DND-41 (cell line): Measurements from ENCODE around the gene OR6B2.

Experiments
- ATAC-seq: fragments of 200-7000 bp; cut with Tn5 transposase; 3 replicates; pipeline ENCODE4 v1.9.1; 2021; ENCODE audit warnings: low read depth; ENCODE audit not compliant: insufficient read depth
- DNase-seq: peaks from one replicate; pipeline ENCODE4 v3.0.0-alpha.2; 2020
- H2AFZ ChIP-seq: 2 replicates; pipeline ENCODE4 v1.6.0; 2012; ENCODE audit warnings: low read depth, low read length
- H3K27ac ChIP-seq: 2 replicates; pipeline ENCODE4 v1.5.1; 2012; ENCODE audit warnings: low read length, inconsistent platforms
- H3K27me3 ChIP-seq: fragments of 200-600 bp; sonication (generic); 2 replicates; pipeline ENCODE4 v1.6.0; 2012; ENCODE audit warnings: low read length, mild to moderate bottlenecking, inconsistent platforms; ENCODE audit not compliant: insufficient read depth, poor library complexity
- H3K36me3 ChIP-seq: 2 replicates; pipeline ENCODE4 v1.5.1; 2012; ENCODE audit warnings: low read length, inconsistent platforms; ENCODE audit not compliant: insufficient read depth
- H3K4me1 ChIP-seq: 2 replicates; pipeline ENCODE4 v1.5.1; 2012; ENCODE audit warnings: mild to moderate bottlenecking, low read length; ENCODE audit not compliant: insufficient read depth
- H3K4me2 ChIP-seq: 2 replicates; pipeline ENCODE4 v1.6.0; 2012; ENCODE audit warnings: mild to moderate bottlenecking, moderate library complexity, low read length, inconsistent platforms; ENCODE audit not compliant: insufficient read depth
- H3K4me3 ChIP-seq, 2 experiments: fragments of 200-600 bp in 1 of 2; shearing (Covaris generic) in 1 of 2; 2 replicates each; pipeline ENCODE4 v1.5.1; 2012 to 2016; ENCODE audit warnings: inconsistent platforms in 2 of 2, low read length in 2 of 2, mild to moderate bottlenecking in 2 of 2, low read depth in 1 of 2, moderate library complexity in 1 of 2
- H3K79me2 ChIP-seq: 2 replicates; pipeline ENCODE4 v1.6.0; 2012; ENCODE audit warnings: low read length, inconsistent platforms; ENCODE audit not compliant: insufficient read depth
- H3K9ac ChIP-seq: 2 replicates; pipeline ENCODE4 v1.6.0; 2012; ENCODE audit warnings: low read depth, mild to moderate bottlenecking, inconsistent platforms, low read length, moderate library complexity
- H3K9me3 ChIP-seq: 2 replicates; pipeline ENCODE4 v1.5.1; 2012; ENCODE audit warnings: low read length, moderate library complexity, mild to moderate bottlenecking, inconsistent platforms; ENCODE audit not compliant: insufficient read depth, severe bottlenecking
- H4K20me1 ChIP-seq: 2 replicates; pipeline ENCODE4 v1.6.0; 2012; ENCODE audit warnings: low read length; ENCODE audit not compliant: insufficient read depth
- EZH2 ChIP-seq: IDR thresholded peaks from 3 replicates; pipeline ENCODE4 v1.6.1; 2012; ENCODE audit warnings: borderline replicate concordance, low read depth, mild to moderate bottlenecking, moderate library complexity, low read length, inconsistent platforms; ENCODE audit not compliant: severe bottlenecking
- TF ChIP-seq, protein P1 (sequence below): IDR thresholded peaks from 2 replicates; pipeline ENCODE4 v1.5.1; 2012; ENCODE audit warnings: borderline replicate concordance, low read length, moderate library complexity, mild to moderate bottlenecking; ENCODE audit not compliant: poor library complexity, severe bottlenecking; ENCODE audit errors: extremely low read depth

Gene OR6B2

DNA sequence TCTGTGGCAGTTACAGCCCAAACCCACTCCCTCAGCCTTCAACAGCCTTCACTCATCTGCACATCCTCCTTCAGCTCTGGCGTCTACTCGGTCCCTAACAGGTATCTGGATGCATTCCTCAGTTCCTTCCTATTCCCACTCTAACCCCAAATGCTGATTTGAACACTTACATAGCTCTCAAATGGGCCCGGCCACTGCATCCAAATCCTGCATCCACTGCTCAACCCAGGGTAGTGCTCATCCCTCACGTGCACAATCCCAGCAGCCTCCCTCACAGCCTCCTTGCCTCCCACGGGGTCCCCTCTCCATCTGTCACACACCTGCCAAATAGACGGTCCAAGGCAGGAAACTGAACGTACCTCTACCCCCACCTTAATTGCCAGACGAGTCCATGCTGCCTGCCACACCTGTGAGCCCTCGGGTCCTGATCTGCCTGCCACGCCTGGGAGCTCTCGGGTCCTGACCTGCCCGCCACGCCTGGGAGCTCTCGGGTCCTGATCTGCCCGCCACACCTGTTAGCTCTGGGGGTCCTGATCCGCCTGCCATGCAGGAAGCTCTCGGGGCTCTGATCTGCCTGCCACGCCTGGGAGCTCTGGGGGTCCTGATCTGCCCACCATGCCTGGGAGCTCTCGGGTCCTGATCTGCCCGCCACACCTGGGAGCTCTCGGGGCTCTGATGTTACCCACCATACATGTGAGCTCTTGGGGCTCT, 13.2 kb upstream of the OR6B2 start:
- H3K27me3 ChIP-seq: peaks cover 38% of the 10 kb centered on the region
- no peak for TF ChIP-seq EZH2

DNA sequence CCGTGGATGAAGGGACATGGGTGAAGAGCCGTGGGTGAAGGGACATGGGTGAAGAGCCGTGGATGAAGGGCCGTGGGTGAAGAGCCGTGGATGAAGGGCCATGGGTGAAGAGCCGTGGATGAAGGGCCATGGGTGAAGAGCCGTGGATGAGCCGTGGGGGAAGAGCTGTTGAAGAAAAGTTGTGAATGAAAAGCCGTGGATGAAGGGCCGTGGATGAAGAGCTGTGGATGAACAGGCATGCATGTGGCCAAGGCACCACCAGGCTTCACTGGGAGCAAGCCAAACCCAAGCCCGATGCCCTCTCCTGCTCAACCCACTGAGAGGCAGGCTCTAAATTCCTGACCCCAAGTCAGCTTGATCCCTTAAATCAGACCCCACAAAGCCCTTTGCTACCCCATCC, 12.5 kb upstream of the OR6B2 start:
- Histone ChIP-seq H3K36me3 (no peaks in the 10 kb centered on the region), H3K4me3 (no peak overlapping the region), H2AFZ (no peak overlapping the region), H3K4me2 (no peak overlapping the region), H3K79me2 (no peaks in the 10 kb centered on the region), H3K4me1 (no peaks in the 10 kb centered on the region), H4K20me1 (no peaks in the 10 kb centered on the region), H3K27ac (no peak overlapping the region), H3K9me3 (no peaks in the 10 kb centered on the region), H3K27me3 (peaks cover 35% of the 10 kb centered on the region), H3K9ac (no peak overlapping the region)
- DNase-seq (no peak), ATAC-seq (no peak)
- TF ChIP-seq, protein P1, sequence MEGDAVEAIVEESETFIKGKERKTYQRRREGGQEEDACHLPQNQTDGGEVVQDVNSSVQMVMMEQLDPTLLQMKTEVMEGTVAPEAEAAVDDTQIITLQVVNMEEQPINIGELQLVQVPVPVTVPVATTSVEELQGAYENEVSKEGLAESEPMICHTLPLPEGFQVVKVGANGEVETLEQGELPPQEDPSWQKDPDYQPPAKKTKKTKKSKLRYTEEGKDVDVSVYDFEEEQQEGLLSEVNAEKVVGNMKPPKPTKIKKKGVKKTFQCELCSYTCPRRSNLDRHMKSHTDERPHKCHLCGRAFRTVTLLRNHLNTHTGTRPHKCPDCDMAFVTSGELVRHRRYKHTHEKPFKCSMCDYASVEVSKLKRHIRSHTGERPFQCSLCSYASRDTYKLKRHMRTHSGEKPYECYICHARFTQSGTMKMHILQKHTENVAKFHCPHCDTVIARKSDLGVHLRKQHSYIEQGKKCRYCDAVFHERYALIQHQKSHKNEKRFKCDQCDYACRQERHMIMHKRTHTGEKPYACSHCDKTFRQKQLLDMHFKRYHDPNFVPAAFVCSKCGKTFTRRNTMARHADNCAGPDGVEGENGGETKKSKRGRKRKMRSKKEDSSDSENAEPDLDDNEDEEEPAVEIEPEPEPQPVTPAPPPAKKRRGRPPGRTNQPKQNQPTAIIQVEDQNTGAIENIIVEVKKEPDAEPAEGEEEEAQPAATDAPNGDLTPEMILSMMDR: no peak
- no peak for TF ChIP-seq EZH2

More for the DNA sequence above, 13.2 kb upstream of the OR6B2 start:
- ATAC-seq: no peak
- no peak for DNase-seq
- Histone ChIP-seq H3K9me3 (no peaks in the 10 kb centered on the region), H3K27ac (no peak overlapping the region), H3K4me2 (no peak overlapping the region), H3K4me3 (no peak overlapping the region), H2AFZ (no peak overlapping the region), H4K20me1 (no peaks in the 10 kb centered on the region), H3K9ac (no peak overlapping the region), H3K79me2 (no peaks in the 10 kb centered on the region), H3K4me1 (no peaks in the 10 kb centered on the region), H3K36me3 (no peaks in the 10 kb centered on the region)

DNA sequence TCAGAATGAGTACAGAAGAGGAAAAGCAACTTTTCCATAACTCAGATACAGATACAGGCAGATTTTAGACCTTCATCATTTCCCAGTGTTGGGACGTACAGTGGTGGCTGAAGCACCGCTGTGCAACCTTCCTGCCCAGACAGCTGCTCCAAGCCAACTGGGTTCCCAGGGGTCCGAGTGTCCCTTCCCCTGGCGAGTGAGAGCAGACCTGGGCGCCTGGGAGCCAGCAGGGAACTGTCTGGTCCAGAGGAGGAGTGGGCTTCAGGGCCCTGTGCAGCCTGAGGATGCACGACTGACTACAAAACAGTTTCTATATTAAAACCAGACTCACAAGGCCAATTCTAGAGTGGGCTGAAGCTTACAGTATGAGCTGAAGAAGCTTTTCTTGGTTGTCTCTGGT, 11.1 kb upstream of the OR6B2 start:
- Histone ChIP-seq H3K27me3 (peaks cover 28% of the 10 kb centered on the region), H3K4me1 (no peaks in the 10 kb centered on the region), H3K9me3 (no peaks in the 10 kb centered on the region), H3K9ac (no peak overlapping the region), H3K4me3 (no peak overlapping the region), H2AFZ (no peak overlapping the region), H3K79me2 (no peaks in the 10 kb centered on the region), H3K36me3 (no peaks in the 10 kb centered on the region), H3K27ac (no peak overlapping the region), H3K4me2 (no peak overlapping the region), H4K20me1 (no peaks in the 10 kb centered on the region)
- DNase-seq (no peak), ATAC-seq (no peak)
- TF ChIP-seq, protein P1: no peak
- no peak for TF ChIP-seq EZH2

GRCh38 chr2:240037358-240037757, 7.1 kb upstream of the OR6B2 start:
- Histone ChIP-seq H3K9me3 (no peaks in the 10 kb centered on the region), H3K27ac (no peak overlapping the region), H3K36me3 (no peaks in the 10 kb centered on the region), H3K4me3 (no peak overlapping the region), H4K20me1 (no peaks in the 10 kb centered on the region), H3K27me3 (peaks cover 44% of the 10 kb centered on the region), H2AFZ (no peak overlapping the region), H3K4me1 (no peaks in the 10 kb centered on the region), H3K4me2 (no peak overlapping the region), H3K9ac (no peak overlapping the region), H3K79me2 (no peaks in the 10 kb centered on the region)
- DNase-seq (no peak), ATAC-seq (no peak)
- TF ChIP-seq, protein P1: no peak
- TF ChIP-seq EZH2: no peak
